Superior temporal gyrus (tissue), 1 donor: Measurements from ENCODE around the gene LINS1.
"Not testable (repeated sequence)": the region's sequence is repeated elsewhere in the genome, so short reads cannot be mapped to it uniquely, and the experiment has no call there.

Source experiments
- DNase-seq: peaks from one replicate; pipeline ENCODE4 v3.0.0-alpha.2; 2016; ENCODE audit errors: extremely low spot score

LINS1 gene

DNA sequence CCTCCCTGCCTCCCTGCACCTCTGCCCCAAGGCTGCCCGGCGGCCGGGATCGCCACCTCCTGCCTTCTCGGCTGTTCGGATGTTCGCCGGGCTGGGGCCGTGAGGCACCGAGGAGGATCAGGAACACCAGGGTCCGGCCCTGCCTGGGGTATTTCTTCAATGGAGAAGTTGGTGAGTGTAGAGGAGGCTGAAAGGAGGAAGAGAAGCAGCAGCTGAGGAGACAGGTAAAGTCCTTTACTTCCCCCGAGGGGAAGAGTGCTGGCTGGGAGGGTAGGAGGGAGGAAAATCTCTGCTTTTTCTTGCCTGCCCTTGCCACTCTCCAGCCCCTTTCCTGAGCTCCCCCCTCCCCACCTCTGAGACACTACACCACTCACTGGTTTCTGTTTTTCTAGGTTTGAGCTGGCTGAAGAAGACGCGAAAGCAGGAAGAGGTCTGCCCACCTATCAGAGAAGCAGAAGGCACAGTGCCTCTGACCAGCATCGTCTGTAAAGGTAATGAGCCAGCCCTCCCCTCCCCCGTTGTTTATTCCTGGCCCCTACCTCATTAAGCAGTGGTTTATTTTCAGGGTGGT lies 924 bp upstream of the LINS1 start:
- no peak for DNase-seq

DNA sequence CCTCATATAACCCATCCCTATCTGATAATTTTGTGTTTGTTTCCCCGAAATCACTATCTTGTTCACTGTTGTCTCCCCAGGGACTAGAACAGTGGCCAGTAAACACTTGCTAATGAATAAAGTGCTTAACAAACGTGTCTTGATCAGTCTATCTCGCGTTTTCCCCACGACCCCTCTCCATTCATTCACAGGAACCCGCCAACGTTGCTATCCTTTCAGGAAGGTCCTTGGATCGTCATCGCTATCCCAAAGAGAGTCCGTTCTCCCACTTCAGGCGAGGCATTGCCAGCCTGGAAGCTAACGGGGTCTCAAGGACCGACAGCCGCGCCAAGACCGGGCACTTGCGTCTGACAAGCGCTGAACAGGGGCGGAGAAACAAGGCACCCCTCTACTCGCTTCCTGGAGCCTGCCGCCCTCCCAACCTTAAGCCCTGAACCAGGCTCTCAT lies 344 bp downstream of the LINS1 start:
- no peak for DNase-seq

DNA sequence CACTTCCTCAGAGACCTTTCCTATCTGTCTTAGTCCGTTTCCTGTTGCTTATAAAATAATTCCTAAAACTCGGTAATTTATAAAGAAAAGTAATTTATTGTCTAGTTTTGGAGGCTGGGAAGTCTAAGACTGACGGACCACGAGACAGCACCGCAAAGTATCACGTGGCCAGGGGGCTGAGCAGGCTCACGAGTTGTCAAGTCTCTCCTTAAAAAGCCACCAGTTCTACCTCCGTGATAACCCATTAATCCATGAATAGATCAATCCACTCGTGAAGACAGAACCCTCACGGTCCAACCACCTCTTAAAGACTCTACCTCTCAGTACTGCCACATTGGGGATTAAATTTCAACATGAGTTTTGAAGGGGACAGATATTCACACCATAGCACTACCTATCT lies 821 bp downstream of the LINS1 start:
- no peak for DNase-seq

DNA sequence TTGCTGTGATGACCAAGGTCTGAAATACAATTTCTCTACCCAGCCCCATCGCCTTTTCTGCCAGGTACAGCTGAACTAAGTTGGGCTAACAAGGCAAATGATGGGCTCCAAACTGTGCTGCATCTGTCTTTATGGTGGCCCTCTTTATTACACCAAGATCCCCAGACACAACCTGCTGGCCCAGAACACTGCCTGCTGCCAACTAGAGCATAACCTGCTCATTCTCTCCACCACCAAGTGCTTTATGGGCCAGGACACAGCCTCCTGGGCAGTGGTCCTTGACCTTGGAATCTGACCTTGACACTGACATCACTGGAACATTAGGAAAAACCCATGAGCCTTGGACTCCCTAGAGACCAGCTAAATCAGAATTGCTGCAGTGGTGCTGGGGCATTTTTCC lies 3.3 kb downstream of the LINS1 start:
- no peak for DNase-seq

DNA sequence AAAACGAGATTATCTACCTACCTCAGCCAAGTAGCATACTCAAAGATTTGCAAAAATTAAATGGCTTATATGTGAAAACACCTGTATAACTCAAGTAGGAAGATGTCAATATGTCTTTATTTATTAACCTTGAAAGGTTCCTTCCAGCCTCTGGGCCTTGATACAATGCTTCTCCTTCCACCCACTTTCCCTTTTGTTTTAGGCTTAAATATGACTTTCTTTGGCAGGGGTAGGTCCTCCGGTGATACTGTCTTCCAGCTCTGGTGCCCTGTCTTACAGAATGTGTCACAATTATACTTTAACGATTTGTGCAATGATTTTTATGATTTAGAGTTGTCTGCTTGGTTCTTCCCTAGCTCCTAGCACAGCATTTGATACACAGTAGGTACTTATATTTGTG lies 4.1 kb downstream of the LINS1 start:
- DNase-seq, result no peak

DNA sequence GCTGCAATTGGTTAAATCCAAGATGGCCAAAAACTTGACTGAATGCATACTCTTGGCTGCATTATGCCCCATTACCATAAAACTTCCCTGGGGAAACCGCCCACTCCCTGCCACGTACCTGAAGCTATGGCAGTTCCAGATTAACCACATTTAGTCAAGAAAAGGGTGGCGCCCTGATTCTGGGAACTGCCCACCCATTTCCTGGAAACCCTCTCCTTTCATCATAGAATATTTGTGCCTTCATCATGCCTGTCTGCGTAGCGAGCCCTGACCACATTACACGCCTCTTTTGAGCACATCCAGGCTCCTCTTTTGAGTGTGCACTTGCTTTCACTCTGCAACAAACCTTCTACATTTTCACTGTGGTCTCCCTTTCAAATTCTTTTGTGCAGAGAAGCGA lies 5.2 kb downstream of the LINS1 start:
- no peak for DNase-seq

DNA sequence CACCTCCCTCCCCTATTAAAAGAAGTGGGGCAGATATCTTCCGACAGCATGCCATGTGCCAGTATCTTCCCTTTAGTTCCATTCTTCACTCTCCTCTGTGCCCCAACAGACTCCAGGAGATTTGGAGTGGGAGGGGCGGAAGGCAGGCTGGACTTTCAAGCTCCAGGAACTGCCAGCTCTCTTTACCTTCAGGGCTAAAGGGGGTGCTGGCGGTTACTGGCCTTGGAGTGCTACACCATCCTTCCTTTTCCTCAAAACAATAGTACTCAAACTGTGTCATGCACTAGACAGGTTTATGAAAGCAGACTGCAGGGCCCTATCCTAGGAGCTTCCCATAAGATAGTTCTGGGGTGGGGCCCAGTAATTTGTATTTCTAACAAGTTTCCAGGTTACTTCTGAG lies 6.0 kb downstream of the LINS1 start:
- DNase-seq, result no peak

DNA sequence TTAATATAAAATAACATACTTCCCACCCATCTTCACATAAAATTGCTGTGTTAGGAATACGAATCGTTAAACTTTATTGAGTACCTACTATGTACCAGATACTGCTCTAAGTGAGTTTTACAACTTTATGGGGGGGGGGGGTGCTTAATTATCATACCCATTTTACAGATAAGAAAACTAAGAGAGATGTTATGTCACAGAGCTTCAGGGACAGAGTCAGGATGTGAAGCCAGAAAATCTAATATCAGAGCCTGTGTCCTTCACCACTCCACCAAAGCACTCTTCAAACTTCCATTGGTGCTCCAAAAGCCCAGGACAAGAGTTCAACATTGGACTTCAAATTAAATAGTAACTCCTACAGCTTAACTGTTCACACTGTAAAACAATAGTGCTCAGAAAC lies 8.6 kb downstream of the LINS1 start:
- no peak for DNase-seq

DNA sequence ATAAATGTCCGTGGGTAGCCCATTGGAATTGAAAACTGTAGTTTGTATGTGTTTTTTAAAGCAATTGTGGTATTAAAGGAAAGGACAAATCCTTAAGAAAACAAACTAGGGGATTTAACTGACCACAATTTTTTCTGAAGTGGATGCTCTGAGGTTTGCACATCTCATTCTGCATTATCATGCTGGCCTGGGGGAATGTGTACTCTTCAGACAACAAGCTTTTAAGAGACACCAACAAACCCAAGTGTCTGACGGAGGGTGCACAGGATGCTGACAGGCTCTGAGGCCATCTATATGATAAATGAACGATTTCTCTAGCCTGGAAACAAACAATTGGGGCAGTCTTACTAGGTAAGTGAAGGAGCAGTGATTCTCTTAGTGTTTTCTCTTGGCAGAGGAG lies 9.1 kb downstream of the LINS1 start:
- no peak for DNase-seq

DNA sequence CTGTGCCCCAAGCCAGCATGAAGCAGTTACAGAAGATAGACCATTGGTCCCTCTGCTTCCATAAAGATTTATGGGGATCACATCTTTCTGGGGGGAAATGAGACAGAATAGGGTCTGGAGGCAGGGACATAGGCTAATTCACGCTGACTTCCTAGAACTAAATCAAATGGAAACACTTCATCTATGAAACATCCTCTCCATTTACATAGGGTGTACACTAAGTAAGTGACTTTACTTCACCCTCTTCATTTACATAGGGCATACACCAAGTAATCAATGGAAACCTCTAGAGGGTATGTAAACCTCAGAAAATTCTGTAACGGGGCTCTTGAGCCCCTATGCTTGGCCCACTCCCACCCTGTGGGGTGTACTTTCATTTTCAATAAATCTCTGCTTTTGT lies 10.1 kb downstream of the LINS1 start:
- DNase-seq, result no peak

DNA sequence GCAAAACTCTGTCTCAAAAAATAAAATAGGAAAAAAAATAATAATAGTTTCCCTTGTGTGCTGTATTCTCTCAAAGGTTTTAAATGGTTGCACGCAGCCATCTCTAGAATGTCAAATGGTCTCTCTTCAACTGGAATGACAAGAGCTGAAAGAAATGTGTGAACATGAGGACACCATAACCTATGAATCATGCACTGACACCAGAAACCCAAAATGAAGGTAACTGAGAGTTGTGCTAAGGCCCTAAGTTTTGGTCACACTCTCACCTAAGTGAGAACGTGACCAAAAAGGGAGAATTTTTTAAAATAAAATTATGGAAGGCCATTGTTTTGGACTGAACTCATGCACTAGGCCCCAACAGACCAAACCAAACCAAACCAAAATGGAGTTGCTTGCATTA lies 10.8 kb downstream of the LINS1 start:
- DNase-seq, result not testable (repeated sequence)

DNA sequence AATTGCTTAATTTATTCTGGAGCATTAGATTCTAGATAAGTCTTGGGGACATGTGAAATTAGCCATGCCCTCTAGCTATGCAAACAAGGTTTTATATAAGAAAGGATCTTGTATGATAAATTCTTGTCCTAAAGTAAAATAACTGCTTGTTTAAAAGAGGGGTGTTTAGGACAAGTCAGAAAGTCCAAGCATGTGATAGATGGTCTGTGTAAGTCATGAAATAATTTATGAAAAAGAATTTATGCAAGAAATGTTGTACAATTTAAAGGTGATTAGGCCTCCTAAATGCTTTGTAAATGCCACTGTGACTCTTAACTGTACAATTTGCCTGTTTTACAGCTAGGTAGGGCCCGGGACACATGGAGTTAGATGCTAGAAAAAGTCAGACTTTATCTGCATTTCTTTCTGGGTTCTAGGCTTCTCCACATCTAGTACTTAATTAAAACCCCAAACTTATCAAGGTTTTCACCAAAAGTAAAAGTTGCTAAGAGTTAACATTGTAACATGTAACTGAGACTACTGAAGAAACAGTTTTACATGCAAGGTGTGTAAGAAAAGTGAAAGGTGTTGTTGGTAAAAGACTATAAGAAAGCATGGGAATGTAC lies 13.2 kb downstream of the LINS1 start:
- no peak for DNase-seq

DNA sequence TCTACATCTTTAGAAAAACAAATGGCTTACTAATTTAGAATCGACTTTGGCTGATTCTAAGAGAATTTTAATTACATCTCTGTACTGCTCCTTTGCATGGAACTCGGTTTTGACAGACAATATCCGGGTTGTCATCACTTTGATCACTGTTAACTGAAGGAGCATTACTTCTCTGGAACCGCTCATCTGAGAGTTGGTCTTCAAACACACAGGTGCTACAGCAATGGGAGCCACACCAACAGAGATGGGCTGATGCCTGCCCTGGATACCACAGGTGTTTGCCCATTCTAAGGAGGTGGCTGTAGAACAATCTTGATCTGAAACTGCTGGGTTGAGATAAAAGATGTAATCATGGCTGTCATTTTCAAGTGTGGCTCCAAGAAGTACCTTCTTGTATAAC lies 21.6 kb downstream of the LINS1 start:
- no peak for DNase-seq

DNA sequence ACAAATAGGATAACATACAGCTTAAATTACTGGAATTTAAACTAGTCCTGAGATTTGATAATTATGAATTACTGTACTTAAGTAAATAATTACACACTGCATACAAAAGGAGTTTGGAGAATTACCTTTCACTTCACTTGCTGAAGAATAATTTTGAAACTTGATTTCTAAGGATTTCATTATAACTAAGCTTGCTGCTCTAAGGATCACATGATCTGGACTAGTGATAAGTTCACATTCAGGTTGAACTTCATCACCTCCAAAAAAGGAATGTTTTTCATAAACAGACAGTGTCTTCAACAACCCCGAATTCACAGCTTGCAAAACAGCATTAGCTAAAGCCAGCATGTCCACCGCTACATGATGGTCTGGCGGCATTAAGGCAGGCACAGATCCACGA lies 28.5 kb downstream of the LINS1 start:
- no peak for DNase-seq

DNA sequence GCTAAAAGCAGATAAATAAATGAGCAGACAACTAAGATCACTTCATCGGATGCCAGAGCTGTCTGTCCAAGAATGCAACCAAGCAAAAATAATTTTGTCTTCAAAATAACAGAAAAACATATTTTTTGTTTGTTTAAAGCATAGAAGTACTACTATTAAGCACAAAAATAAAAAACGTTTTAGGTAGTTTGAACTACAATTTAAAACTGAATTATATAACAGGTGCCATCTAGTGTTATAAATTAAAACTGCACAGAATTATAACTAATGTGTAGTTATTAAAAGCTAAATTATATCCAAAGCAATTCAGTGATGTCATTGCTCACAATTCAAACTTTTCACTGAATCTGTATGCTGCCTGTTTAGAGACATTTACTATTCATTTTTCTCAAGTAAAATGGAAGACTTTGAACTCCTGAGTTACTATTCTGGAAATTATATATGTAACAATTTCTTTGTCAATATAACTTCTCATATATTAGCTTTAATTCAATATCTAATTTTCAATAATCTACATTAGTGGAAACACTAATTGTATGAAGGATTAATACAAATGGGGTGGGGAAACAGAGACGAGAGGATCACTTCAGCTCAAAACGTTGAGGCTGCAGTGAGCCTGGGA lies 29.5 kb downstream of the LINS1 start:
- peak; percentile 78 for DNase-seq

DNA sequence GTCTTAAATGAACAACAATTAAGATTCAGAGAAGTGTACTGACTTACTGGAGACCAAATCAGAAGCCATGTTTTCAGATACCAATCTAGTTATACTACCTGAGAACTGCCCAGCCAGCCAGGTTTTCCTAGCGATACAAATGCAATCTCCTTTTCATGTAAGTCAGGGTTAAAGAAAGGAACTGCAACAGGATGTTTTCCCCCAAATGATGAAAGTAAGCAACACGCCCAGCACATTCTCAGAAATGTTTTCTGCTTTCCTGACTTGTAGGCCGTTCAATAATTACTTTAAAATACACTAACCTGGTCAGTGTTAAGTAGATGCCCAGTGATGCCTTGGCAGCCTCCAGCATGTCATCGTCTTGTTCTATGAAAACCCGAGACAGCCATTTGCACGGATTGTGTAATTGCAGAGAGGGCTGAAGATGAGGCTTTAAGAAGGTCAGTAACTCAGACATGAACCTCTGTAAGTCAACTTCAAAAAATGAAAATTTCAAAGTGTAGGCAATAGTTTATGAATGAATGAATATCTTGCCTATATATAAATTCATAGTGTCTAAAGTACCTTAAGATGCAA lies 30.3 kb downstream of the LINS1 start:
- no peak for DNase-seq

DNA sequence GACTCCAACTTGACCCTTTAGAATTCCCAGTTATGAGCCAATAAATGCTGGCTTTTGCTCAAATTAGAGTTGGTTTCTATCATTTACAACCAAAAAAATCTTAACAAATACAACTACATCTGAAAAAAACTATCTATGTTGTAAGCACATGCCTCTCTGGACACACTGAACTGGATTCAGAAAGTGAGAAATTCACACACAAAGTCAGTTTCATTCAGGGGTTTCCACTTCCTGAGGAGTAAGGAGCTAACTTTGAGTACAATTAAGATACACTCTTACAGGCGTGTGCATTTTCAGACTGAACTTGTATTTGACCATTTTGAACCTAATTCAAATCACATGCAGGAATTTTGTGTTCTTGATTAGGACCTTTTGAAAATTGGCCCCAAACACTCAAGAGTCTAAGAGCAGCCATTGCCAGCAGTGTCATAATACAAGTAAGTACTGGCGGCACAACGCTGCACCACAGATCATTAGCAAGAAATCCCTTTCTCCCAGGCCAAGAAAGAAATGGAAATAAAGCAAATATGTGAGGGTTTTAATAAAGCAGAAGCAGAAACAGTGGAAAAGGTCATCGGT lies 31.2 kb downstream of the LINS1 start:
- no peak for DNase-seq

DNA sequence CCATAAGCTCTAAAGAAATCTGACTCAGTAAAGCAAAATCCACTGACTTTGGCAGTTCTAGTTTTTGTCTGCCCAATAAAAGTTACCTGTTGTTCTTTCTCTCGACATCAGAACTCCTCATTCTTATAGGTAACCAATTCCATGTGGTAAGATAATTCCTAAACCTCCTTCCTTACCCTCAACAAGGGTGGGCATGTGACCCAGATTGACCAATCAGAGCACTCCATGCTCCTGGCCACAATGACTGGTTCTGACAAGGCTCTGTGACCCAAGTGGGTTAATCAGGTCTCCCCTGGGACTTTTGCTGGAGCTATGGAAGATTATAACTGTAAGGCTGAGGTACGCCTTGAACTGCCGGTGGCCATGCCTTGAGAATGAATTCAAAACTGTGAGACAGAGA lies 31.7 kb downstream of the LINS1 start:
- no peak for DNase-seq

DNA sequence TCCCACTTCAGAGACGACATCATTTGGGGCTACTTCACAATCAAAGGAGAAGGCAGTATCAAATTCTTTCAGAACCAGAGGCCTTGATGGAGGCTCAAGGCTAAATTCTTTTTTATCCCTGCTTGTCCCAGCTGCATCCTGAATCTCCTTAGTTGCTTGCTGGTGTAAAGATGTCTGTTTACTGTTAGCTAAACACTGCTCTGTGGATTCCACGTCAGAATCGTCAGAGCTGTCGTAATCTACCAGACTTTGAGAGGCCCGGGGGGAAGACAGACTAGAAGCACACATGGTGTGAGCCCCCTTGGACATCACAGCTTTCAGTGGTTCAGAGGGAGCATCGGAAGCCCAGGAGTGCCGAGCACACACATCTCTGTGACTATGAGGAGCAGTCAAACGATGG lies 32.6 kb downstream of the LINS1 start:
- no peak for DNase-seq

DNA sequence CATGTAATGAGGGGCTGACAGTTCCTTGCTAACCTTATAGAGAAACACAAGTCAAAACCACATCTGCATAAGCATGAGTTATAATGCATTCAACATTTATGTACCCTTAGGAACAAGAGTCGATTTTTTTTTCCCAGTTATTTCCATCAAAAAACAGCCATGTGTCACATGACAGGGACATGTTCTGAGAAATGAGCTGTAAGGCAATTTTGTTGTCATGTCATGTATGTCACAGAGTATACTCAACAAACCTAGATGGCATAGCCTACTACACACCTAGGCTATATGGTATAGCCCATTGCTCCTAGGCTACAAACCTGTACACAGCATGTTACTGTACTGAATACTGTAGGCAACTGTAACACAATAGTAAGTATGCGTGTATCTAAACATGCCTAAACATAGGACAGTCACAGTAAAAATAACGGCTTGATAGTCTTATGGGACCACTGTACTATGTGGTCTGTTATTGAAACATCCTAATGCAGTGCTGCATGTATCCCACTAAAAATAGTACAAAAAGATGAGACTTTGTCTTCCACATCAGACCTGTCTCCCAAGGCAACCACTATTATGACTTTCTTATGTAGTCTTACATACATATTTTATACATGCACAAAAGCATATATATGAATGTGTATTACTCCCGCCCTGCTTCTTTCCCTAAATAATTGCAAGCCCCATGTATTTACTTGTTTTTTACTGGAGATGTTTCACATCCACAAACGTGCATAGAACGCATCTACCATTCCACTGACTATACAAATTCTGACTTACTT lies 34.9 kb downstream of the LINS1 start:
- no peak for DNase-seq

DNA sequence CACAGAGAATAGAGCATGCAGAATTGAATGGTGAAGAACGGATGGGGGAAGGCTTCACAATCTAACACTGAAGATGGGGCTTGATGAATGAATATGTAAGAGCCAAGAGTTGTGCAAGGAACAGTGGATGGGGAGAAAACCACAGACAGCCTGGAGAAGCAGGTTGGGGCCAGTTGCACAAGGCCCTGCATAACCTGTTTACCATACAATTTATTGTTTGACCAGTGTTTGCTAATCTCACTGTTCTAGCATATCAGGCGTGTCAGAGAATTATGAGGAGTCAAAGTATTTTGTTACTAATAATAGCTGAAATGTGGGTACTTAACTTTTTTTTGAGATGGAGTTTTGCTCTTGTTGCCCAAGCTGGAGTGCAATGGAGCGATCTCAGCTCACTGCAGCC lies 36.4 kb downstream of the LINS1 start:
- no peak for DNase-seq

DNA sequence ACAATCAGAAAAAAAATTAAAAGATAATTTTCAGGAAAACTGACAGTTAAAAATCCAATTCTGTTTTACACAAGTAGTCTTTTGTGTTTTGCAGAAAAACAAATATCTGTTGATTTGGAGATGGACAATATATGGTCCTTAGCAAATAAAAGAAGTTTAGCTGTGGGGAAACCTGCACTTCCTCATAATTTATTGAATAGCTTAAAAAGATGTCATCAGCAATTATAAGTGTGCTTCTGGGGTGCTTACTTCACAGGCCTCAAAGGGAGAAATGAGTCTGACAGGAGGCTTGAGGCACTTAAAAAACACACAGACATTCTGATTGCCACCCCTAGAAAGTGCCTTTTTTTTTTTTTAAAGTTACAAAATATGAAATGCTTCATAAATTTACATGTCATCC lies 41.7 kb downstream of the LINS1 start:
- no peak for DNase-seq
